HG03280 (cell line): ENCODE measurements around the gene CYP4A11.
"Not testable (repeated sequence)": the region's sequence is repeated elsewhere in the genome, so short reads cannot be mapped to it uniquely, and the experiment has no call there.

Experiments
- ATAC-seq: cut with Tn5 transposase; IDR thresholded peaks from one replicate; pipeline ENCODE4 v1.9.1; 2021; ENCODE audit warnings: mild to moderate bottlenecking, moderate library complexity; ENCODE audit not compliant: unreplicated experiment

Gene CYP4A11

GRCh38 chr1:46941135-46941694 is at the start of gene CYP4A11:
Gene CYP4A11 (minus strand): TSS chr1:46941476. CDS start chr1:46941433, 43 bp downstream.
- ATAC-seq: no peak

- ATAC-seq: not testable (repeated sequence)
Observed at GRCh38 chr1:46990541-46990940, 49.3 kb upstream of the CYP4A11 start.

DNA sequence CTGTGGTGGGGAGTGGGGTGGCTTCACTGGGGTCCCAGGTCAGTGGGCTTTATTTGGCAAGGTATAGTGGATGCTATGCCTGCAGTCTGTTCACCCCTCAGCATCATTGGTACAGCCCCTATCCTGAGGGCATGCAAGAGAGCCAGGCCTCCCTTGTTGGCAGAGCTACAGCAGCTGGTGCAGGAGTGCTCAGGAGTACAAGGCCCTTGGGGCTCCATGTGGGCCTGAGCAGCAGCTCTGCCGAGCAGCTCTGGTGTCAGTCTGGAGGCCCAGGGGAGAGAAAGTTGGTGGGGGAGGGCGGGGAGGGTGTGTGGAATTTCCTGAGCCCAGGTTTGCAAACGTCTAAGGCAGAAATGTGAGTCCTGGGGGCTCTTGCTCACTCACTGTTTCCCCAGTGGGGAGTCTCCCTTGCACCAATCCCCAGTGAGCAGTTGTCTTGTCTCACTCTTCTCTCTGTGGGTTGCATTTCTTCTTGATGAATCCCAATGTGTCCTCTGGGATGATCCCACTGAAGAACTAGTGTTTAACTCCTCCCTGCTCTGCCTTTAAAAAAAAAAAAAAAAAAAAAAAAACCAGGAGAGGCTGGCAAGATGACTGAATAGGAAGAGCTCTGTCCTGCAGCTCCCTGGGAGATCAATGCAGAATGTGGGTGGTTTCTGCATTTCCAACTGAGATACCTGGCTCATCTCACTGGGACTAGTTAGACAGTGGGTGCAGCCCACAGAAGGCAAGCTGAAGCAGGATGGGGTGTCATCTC is 42.7 kb upstream of the CYP4A11 start:
- ATAC-seq: no peak

- ATAC-seq: no peak
Observed at GRCh38 chr1:46983166-46983829, 42.0 kb upstream of the CYP4A11 start.

GRCh38 chr1:46969014-46969619 is 27.8 kb upstream of the CYP4A11 start:
- ATAC-seq: no peak

DNA sequence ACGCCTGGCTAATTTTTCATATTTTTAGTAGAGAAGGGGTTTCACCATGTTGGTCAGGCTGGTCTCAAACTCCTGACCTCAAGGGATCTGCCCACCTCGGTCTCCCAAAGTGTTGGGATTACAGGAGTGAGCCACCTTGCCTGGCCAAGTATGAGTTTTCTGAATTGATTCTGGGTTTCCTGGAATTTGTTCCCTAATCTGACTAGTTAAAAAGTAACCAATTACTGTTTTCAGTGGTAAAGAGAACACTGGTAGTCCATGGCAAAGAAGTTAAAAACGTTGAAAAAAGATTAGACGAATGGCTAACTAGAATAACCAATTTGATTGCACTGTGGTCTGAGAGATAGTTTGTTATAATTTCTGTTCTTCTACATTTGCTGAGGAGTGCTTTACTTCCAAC is 21.0 kb upstream of the CYP4A11 start:
- not testable (repeated sequence) for ATAC-seq

- no peak for ATAC-seq
Observed at GRCh38 chr1:46961066-46961758, 19.9 kb upstream of the CYP4A11 start.

DNA sequence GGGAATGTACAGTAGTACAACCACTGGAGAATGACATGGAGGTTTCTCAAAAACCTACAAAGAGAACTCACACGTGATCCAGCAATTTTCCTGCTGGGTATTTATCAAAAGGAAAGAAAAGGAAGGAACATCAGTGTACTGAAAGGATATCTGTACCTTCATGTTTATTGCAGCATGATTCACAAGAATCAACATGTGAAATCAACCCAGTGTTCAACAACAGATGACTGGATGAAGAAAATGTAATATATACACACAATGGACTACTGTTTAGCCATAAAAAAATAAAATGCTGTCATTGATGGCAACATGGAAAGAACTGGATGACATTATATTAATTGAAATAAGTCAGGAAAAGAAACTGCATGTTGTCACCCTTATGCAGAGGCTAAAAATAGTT is 19.0 kb upstream of the CYP4A11 start:
- ATAC-seq: no peak

GRCh38 chr1:46955116-46955515 is 13.8 kb upstream of the CYP4A11 start:
- ATAC-seq: not testable (repeated sequence)

GRCh38 chr1:46953847-46954246 is 12.6 kb upstream of the CYP4A11 start:
- ATAC-seq: not testable (repeated sequence)

- not testable (repeated sequence) for ATAC-seq
Observed at GRCh38 chr1:46949417-46949666, 8.1 kb upstream of the CYP4A11 start.

DNA sequence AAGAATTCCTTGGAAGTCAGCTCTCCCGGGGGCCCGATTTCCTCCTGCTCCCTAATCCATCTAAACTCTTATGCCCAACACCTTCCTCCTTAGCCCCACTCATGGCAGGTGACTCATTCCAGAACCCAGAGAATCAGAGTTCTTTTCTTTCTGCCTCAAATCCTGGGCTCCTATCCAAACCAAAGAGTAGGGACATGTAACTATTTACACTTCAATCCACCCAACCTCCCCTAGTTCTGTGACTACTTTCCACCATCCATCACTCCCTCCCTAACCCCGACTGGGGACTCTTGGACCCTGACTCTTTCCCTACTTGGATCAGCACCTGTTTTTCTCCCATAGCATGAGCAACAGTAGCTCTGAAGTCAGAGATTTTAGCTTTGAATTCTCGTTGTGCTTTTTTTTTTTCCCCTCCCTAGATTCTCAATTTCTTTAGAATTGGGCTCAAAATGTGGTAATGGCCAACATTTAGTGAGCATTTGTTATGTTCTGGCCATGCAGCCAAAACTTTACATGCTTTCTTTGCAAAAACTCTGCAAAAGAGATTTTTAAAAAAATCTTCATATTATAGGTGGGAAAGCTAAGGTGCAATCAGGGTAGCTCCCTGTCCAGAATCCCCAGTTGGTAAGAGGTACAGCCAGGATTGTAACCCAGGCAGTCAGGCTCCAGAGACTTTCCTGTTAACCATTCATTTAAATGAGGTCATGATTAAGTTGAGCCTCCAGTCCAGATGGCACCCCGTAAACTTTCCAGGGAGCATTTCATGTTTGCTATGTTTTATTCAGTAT is 7.5 kb upstream of the CYP4A11 start:
- no peak for ATAC-seq

GRCh38 chr1:46947706-46948105 is 6.4 kb upstream of the CYP4A11 start:
- not testable (repeated sequence) for ATAC-seq

DNA sequence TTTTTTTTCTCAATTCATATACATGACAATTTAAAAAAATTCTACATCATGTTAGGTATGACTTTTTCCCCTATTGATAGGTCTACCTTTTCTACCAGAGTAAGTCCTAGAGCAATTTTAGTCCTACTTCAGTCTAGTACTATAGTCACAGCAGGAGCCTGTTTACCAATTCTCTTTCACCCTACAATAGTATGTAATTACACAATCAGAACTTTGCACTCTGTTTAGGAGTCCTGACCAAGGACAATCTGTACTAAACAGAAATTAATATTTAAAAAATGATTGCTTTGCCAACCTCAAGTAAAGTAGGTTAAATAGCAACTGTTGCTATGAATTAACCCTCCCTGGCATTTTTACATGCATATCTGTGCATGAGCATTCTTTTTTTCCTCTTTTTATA is 810 bp upstream of the CYP4A11 start:
- ATAC-seq: no peak

- no peak for ATAC-seq
Observed at GRCh38 chr1:46940307-46940706, 969 bp downstream of the CYP4A11 start.

DNA sequence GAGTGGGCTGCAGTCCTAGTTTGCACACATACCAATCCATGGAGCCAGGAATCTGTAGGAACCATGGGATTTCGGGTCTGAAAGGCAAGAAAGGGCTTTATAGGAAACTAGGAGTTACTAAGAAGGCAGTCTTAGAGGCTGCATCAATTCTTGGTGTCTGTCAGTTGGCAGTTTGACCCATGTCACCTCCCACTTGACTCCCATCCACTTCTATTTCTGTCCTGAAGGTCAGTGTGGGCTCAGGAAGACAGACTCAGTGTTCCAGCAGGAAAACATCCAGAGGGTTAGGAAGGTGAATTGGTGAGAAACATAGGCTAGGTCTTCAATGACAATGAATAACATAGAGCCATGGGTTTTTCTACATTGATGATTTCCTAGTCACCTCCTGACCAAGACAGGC is 4.0 kb downstream of the CYP4A11 start:
- no peak for ATAC-seq

DNA sequence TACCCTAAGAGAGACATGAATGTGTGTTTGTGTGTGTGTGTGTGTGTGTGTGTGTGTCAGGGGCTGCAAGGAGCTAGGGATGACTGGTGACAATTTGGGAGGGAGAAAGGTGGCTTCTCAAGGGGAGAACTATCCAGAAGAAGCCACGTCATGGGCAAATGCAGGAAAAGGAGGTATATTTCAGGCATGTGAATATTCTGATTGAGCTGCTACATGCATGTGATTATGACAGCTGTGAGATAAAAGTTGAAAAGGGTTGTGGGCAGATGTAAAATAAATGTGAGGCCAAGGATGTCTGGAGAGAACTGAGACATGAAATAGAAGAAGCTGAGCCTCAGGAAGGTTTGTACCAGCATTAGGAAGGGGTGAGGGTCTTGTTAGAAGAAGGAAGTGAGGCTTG is 4.5 kb downstream of the CYP4A11 start:
- no peak for ATAC-seq

- ATAC-seq: not testable (repeated sequence)
Observed at GRCh38 chr1:46934852-46935251, 6.4 kb downstream of the CYP4A11 start.

DNA sequence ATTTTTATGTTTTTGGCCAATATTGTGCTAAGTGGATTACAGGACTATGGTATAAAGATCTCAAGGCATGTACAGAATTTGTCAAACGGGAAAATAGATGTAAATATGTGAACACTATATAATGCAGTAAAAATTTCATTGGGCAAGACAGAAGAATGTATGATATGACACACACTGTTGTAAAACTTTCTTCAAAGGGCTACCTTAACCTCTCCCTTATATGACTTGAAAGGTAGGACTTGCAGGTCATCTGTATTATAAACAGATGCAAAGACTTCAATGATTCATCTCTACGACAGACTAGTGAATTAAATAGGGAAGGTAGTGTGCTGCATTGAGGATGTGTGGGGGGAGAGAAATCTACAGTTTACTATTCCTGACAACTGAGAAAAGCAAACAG is 9.3 kb downstream of the CYP4A11 start:
- not testable (repeated sequence) for ATAC-seq

DNA sequence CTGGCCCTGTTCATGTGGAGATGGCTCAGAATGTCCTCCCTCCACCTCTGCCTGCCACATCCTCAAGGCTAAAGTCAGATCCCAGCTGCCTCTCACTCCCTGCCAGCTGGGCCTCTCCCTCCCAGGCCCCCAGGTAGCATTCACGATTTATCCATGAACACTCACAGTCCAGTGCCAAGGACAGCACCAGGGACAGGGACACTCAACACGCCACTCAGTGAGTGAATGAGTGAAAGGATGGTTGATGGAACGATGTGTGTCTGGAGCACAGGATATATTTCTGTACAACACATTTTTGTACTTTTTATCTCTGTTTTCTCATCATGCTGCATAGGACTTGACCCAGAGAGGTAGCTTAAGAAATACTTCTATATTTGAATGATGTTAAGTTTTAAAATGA is 10.1 kb downstream of the CYP4A11 start:
- ATAC-seq: no peak
